Measurements from ENCODE around the gene TECPR2. TPM values are rescaled to one million over a fixed set of nuclear protein-coding genes. Genes with fewer than 3 reads are reported as not detected.
A peak's percentile ranks its signal among the peaks of the same experiment; 100 is the strongest.

TECPR2 gene
- total and polyA plus RNA-seq, 2 of the 13 experiments (the other 11 are each of a cell fraction or from before 2014, with no cell fraction given) = 3.5 to 5.7 TPM

DNA sequence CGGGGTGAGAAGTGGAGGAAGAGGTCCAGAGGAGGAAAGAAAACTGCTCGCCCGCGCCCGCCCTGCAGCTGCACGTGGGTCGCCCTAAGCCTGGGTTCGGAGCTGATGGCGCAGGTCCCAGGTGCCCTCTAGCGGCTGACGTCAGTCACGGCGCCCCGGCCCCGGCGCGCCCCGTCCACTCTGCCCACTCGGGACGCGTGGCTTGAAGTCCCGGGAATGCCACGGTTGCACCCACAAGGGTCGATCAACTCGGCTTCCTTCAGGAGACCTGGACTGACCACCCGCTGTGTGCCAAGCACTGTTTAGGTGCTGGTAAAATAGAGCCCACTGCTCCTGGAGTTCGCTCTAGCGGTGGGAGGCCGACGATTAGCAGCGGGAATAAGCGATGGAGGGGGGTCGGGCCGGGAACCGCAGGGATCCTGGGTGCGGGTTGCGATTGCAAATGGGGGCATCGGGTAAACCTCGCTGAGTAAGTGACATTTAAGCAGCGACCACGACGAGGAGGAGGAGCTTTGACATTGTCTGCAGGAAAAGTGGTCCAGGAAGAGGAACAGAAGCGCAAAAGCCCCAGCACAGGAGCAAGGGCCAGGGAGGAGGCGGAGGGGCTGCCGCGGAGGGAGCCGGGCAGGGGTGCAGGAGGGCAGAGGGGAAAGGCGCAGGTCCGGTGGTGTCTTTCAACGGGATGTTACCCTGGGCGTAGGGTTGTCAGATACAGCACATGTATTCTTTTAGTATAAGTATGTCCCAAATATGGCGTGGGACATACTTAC is 48.3 kb upstream of the TECPR2 start (continued):
- TF ChIP-seq, protein P1, sequence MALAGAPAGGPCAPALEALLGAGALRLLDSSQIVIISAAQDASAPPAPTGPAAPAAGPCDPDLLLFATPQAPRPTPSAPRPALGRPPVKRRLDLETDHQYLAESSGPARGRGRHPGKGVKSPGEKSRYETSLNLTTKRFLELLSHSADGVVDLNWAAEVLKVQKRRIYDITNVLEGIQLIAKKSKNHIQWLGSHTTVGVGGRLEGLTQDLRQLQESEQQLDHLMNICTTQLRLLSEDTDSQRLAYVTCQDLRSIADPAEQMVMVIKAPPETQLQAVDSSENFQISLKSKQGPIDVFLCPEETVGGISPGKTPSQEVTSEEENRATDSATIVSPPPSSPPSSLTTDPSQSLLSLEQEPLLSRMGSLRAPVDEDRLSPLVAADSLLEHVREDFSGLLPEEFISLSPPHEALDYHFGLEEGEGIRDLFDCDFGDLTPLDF (CRISPR knock-in tag; IDR thresholded peaks at IDR 0.05) = peak; percentile 70
- no peak for TF ChIP-seq JUND (CRISPR knock-in tag; IDR thresholded peaks at IDR 0.05)
- TF ChIP-seq EED (CRISPR knock-in tag; IDR thresholded peaks at IDR 0.05) = no peak
- TF ChIP-seq ZNF180 (CRISPR knock-in tag; IDR thresholded peaks at IDR 0.05; ENCODE audit: borderline replicate concordance, low read depth) = no peak
- no peak for TF ChIP-seq BRCA1 (CRISPR knock-in tag; IDR thresholded peaks at IDR 0.05)
- peak; percentile 48; the same call in 1 of the 2 replicates for TF ChIP-seq ZNF337 (CRISPR knock-in tag; IDR thresholded peaks at IDR 0.05; ENCODE audit: borderline replicate concordance, low read depth)
- TF ChIP-seq ZMAT3 (CRISPR knock-in tag; conservative IDR thresholded peaks at IDR 0.05) = no peak
- no peak for TF ChIP-seq ZFAT (CRISPR knock-in tag; conservative IDR thresholded peaks at IDR 0.05)
- peak; percentile 5; the same call in 1 of the 2 replicates for TF ChIP-seq ZNF761 (CRISPR knock-in tag; conservative IDR thresholded peaks at IDR 0.05)
- TF ChIP-seq ZNF331 (CRISPR knock-in tag; IDR thresholded peaks at IDR 0.05) = peak; percentile 71
- peak; percentile 82 for TF ChIP-seq HOXA3 (CRISPR knock-in tag; IDR thresholded peaks at IDR 0.05)
- no peak for TF ChIP-seq HNF4A (CRISPR knock-in tag; IDR thresholded peaks at IDR 0.05)
- TF ChIP-seq ZSCAN30 (CRISPR knock-in tag; IDR thresholded peaks at IDR 0.05) = no peak
- no peak for TF ChIP-seq MTA3 (CRISPR knock-in tag; IDR thresholded peaks at IDR 0.05)
- no peak for TF ChIP-seq AGO2 (optimal IDR thresholded peaks at IDR 0.05; ENCODE audit: low read depth, low read length)
- TF ChIP-seq KLF15 (CRISPR knock-in tag; IDR thresholded peaks at IDR 0.05; ENCODE audit: borderline replicate concordance) = peak; percentile 50; the same call in 1 of the 2 replicates
- TF ChIP-seq, protein P2, sequence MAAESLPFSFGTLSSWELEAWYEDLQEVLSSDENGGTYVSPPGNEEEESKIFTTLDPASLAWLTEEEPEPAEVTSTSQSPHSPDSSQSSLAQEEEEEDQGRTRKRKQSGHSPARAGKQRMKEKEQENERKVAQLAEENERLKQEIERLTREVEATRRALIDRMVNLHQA (CRISPR knock-in tag; IDR thresholded peaks at IDR 0.05) = no peak
- TF ChIP-seq RARG (CRISPR knock-in tag; IDR thresholded peaks at IDR 0.05; ENCODE audit: low read depth) = no peak
- TF ChIP-seq, protein P3, sequence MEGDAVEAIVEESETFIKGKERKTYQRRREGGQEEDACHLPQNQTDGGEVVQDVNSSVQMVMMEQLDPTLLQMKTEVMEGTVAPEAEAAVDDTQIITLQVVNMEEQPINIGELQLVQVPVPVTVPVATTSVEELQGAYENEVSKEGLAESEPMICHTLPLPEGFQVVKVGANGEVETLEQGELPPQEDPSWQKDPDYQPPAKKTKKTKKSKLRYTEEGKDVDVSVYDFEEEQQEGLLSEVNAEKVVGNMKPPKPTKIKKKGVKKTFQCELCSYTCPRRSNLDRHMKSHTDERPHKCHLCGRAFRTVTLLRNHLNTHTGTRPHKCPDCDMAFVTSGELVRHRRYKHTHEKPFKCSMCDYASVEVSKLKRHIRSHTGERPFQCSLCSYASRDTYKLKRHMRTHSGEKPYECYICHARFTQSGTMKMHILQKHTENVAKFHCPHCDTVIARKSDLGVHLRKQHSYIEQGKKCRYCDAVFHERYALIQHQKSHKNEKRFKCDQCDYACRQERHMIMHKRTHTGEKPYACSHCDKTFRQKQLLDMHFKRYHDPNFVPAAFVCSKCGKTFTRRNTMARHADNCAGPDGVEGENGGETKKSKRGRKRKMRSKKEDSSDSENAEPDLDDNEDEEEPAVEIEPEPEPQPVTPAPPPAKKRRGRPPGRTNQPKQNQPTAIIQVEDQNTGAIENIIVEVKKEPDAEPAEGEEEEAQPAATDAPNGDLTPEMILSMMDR (CRISPR knock-in tag; IDR thresholded peaks at IDR 0.05) = peak; percentile 99
- peak; percentile 89 for TF ChIP-seq SAP130 (CRISPR knock-in tag; IDR thresholded peaks at IDR 0.05; ENCODE audit: low read depth)
- peak; percentile 67; the same call in 1 of the 2 replicates for TF ChIP-seq ZNF317 (CRISPR knock-in tag; IDR thresholded peaks at IDR 0.05)
- TF ChIP-seq, protein P4, sequence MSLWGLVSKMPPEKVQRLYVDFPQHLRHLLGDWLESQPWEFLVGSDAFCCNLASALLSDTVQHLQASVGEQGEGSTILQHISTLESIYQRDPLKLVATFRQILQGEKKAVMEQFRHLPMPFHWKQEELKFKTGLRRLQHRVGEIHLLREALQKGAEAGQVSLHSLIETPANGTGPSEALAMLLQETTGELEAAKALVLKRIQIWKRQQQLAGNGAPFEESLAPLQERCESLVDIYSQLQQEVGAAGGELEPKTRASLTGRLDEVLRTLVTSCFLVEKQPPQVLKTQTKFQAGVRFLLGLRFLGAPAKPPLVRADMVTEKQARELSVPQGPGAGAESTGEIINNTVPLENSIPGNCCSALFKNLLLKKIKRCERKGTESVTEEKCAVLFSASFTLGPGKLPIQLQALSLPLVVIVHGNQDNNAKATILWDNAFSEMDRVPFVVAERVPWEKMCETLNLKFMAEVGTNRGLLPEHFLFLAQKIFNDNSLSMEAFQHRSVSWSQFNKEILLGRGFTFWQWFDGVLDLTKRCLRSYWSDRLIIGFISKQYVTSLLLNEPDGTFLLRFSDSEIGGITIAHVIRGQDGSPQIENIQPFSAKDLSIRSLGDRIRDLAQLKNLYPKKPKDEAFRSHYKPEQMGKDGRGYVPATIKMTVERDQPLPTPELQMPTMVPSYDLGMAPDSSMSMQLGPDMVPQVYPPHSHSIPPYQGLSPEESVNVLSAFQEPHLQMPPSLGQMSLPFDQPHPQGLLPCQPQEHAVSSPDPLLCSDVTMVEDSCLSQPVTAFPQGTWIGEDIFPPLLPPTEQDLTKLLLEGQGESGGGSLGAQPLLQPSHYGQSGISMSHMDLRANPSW (CRISPR knock-in tag; IDR thresholded peaks at IDR 0.05; ENCODE audit: borderline replicate concordance) = no peak
- 0 out of 2 replicates have a peak, but pooled peaks have one; percentile 78 for TF ChIP-seq ZNF572 (CRISPR knock-in tag; IDR thresholded peaks at IDR 0.05)
- 0 out of 2 replicates have a peak, but pooled peaks have one; percentile 26 for TF ChIP-seq HES4 (CRISPR knock-in tag; IDR thresholded peaks at IDR 0.05; ENCODE audit: borderline replicate concordance)
- TF ChIP-seq ZNF850 (CRISPR knock-in tag; conservative IDR thresholded peaks at IDR 0.05) = 0 out of 2 replicates have a peak, but pooled peaks have one; percentile 32
